GM19328 (cell line): ENCODE measurements around the gene SCRN2.

Experiments used
- ATAC-seq: cut with Tn5 transposase; IDR thresholded peaks from one replicate; pipeline ENCODE4 v1.9.1; 2021; ENCODE audit warnings: mild to moderate bottlenecking, moderate library complexity; ENCODE audit not compliant: unreplicated experiment

Gene SCRN2

DNA sequence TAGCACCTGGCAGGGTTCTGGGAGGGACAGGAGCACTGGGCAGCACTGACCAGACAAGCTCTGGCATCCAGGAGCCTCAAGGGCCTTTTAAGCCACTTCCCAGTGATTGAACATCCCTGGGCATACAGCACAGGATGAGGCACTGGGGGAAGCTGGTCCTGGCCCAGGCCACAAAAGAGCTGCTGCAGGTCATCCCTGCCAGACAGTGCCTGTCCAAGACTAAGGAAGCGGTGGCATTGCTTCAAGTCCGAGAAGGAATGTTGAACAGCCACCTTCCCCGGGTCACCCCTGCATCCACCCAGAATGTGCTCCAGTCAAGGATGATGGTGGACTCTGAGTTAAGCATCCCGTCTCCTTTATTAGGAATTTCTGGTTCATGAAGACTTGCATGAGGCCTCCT is 18.3 kb downstream of the SCRN2 start:
- no peak for ATAC-seq

DNA sequence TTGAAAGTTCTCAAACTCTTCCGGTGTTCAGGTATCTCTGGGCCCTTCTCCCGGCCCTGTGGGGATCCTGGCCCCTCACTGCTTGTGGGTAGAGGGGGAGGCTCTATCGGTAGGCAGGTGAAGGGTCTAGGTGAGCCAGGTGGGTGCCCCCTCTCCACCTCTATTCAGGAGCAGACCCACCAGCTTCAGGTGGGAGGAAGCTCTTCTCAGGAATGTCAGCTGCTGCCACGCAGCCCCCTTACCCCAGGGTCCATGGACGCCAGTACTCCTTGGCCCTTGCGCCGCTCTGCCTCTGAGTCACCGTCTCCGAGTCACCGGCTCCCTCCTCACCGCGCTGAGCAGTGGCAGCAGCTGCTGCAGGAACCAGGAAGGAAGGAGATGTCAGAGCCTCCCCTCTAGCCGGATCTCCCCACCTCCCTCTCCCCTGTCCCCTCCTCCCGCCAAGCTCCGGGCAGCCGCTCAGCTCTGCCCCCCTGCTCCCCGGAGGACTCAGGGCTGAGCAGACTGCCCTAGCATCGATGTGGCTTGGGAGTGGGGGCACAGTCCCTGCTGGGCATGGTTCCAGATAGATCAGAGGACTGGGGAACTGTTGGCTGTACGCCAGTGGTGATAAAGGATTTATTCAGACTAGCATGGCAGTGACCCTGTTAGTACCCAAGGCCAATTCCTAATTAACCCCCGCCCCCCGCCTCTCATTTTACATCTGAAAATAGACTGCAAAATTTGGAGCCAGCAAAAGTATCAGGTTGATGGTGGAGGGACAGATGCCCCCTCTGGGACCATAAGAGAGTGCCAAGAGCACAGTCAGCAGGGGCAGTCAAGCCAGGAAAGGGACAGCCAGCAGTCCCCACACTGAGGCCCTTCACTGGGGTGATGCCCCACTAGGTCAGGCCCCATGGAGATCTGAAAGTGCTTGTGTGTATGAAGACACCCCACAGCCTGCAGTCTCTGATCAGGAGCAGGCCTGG is 19.4 kb downstream of the SCRN2 start, which contains the start of gene OSBPL7:
OSBPL7 (minus strand) TSS at position 371 of the 968 bp plus-strand sequence. CDS start 1,516 bp downstream, outside the sequence.
- peak; percentile 86 for ATAC-seq

DNA sequence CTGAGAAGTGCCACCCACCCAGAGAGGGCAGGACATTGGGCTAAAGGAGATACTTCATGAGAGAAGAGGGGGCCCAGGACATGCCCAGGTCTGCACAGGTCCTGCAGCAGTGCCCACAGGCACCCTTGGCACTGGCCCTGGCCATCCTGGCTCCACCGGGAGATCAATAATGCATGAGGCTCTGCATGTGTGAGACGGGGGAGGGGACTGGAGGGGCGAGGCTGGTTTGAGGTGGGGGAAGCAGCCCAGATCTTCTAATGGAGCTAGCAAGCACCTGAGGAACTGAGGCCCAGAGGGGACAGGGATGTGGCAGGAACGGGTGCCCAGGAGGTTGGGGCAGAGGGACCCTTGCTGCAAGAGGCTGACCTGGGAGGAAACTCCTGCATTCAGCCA is 20.0 kb downstream of the SCRN2 start:
- ATAC-seq, result no peak

DNA sequence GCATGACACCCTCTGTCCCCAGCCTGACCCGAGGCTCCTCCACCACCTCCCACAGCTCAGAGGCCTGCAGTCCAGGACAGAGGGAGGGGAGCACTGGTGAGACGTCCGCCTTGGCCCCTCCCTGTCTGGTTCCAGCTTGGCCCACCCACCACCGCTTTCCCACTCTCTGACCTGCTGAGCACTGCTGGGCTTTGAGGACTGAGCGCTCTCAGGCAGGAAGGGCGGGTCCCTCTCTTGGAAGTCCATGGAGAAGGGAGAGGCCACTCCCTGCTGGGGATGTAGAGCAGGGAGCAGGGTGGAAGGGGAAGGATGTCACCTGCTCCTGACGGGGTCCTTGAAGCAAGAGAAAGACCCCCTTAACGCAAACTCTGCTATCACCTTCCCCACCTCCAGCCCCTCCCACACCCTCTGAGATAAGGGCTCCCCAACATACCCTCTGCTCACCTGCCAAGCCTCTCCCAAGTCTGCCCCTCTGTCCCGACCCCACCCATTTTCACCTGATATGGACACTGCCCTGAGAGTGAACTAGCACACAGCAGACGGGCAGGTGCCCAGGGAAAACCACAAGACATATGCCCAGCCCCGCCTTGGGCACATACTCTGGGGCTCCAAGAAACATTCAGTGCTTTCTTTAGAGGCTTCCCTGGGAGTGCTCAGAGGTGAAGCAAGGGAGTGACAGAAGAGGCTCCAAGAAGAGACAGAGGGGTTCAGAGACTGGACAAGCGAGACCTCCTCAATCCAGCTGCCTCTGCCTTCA is 20.9 kb downstream of the SCRN2 start:
- no peak for ATAC-seq

DNA sequence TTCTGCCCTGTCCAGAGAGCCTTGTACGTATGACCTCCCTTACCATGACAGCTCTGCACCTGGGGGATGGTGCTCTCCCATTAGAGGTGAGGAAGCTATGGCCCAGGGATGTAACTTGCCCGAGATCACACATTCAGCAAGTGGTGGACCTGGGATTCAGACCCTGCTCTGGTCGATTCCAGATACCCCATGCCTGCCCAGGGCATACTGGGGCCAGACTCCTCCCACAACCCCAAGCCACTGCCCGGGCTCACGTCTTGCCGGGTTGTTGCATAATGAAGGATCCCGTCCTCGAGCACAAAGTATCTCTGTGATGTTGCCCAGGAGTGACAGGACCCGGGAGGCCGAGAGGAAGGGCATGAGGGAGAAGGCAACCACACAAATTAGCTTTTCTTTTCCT is 21.6 kb downstream of the SCRN2 start:
- ATAC-seq, result no peak

DNA sequence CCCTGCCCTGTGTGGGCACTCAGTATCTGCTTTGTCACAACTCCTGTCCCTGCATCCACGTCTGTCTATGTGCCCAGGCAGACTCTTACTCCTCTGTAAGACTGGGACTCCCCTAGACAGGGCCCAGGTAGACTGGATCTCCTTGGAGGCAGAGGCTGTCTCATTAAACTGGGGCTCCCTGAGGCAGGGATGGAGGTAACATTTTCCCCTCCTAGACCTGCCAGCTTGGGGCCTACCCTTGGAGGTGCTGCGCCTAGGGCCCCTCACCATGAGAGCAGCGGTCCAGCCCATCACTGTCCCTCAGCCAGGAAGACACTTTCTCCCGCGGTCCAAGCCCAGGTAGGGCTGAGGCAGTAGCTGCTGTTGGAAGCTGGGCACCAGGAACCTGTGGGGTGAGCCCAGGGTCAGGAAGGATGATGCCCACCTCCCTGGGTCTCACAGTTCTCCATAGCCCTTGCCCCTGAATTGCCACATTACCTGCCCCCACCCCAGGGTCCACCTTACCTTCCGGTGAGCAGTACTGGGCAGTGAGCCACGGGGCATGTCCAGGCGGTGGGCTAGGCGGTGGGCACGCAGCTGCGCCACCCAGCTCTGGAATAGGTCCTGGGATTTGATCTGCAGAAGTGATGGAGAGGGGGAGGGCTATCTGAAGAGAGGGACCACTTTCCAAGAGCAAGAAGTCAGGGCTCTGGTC is 22.9 kb downstream of the SCRN2 start:
- no peak for ATAC-seq

DNA sequence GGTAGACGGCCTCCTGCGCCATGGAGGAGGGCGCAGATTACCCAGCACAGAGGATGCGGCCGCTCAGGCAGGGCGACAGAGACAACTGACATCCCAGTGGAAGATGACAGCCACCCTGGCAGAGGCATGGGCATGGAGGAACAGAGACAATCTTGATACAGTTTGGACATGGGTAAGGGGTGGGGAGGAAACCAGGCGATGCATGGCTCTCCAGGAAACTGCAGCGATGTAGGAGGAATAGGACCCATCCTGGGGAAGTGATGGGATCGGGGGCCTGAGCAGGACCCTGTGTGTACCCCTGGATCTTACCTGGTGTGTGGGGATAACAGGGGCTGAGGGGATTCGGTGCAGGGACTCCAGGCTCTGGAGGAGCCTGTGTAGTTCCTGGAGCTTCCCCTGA is 24.1 kb downstream of the SCRN2 start:
- ATAC-seq, result no peak

DNA sequence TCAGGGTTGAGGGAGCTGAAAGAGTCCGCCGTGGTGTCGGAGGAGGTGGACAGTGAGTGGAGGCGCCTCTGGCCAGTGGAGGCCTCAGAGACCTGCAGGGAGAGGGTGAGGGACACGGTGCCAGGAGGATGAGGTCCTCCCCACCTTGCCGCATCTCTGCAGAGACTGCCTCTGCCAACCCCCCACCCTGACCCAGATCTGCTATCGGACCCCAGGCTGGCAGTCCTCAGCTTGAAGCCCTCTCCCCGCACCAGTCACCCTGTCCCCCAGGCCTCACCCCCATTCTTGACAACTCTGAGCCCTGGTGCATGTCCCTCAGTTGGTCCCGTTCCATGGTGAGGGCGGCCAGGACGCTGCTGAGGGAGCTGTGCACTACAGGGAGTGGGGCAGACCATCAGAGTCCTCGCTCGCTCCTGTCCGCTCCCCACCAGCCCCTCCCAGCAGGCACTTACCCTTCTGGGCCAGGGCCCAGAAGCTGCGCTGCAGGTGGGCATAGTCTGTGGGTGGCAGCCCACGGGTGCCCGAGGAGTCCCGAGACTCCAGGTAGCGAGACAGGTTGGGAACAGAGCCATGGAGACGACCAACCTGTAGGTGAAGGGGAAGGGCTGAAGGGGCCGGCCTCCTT is 24.9 kb downstream of the SCRN2 start:
- ATAC-seq, result no peak

DNA sequence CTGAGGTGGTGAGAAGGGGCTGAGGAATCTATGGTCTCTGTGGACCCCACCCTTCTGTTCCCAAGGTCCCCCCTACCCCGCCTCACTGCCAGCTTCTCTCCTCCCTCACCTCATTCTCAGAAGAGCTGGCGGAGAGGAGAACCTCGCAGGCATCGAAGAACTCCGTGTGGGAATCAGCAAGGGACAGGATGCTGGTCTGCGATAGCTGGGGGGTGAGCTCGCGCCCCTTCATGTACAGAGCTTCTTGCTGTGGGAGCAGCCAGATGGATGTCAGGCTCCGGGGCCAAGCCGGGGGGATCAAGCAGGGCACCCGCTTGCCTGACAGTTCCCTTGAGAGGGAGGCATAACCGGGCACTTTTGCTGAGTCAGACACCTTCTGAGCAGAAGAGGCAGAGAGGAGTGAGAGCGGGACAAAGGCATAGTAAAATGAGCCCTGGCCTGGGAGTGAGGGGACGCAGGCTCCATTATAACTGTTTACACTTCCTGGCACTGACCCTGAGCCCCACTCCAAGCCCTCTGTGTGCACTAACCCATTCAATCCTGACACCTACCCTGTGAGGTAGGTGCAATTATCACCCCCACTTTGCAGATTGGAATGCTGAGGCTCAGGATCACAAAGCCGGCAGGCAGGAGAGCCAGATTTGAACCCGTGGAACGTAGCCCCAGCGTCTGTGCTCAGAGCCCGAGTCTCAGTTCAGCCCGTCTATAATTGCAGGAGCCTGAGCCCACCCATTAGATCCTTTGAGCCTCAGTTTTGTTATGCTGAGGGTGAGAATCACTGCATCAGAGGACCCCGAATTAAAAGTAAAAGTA is 25.8 kb downstream of the SCRN2 start:
- no peak for ATAC-seq

DNA sequence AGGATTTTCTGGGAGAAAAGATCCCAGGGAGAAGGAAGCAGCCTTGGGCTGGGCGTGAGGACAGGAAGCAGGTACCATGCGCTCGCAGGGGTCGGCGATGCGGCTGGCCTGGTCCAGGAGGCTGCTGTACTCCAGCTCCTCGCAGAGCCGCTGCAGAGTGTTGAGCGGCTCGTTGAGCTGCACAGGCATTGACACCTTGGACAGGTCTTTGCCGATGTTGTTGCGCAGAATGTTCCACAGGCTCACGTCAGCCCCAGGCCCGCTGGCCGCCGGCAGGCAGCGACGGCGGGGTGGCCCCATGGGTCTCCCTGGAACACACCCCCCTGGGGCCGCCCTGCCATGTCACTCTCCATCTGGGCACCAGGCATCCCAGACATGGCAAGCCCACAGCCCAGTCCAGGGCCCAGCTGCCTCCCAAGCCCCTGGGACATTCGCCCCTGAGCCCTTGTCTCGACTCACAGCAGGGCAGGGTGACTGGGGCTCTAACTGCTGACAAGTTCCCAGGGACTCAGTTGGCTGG is 27.5 kb downstream of the SCRN2 start:
- ATAC-seq, result no peak

DNA sequence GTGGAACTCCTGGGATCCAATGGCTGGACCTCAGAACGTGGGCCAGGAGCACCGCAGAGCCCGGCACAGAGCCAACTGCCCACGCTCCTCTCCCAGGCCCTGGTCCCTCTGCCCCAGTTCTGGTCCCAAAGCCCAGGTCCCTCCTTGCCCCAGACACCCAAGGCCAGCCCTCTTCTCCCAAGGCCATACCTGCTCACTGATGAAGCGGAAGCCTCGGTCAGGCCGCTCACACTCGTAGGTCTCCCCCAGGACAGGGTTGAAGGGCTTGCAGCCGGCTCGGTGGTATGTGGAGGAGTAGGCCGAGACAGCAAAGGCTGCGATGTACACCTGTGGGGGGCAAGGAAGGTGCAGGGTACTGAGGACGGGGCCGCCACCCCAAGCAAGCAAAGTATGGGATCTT is 28.0 kb downstream of the SCRN2 start:
- ATAC-seq, result no peak

DNA sequence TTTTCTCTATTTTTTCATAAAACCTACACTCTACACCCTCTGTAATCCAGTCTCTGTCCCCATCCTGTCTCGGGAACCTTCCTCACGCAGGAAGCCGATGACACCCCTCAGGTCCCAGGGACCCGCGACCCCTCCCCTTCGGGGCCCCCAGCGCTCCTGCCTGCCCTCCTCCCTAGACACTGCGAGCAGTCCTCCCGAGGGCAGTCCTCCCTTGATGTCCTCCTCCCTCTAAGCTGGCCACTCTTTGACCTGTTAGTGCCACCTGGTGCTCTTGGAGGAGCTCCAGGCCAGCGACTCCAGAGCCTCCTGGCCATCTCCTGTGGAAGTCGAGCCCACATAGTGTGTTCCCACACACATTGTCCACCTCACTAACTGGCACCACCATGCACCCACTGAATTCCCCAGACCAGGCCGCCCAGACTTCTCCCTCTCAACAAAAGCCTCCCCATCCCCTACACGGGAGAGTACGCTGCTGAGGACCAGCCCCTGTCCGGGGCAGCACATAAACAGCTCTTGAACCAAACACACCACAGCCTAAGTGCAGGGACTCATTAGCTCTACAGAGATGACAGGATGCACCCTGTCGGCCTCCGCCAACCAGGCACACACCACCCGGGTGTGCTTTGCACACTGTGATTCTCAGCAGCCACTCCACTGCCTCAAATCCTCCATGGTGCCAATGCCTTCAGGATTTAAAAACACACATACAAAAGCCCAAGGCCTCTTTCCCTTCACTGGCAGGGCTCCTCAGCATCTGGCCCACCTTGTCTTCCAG is 28.7 kb downstream of the SCRN2 start:
- no peak for ATAC-seq

DNA sequence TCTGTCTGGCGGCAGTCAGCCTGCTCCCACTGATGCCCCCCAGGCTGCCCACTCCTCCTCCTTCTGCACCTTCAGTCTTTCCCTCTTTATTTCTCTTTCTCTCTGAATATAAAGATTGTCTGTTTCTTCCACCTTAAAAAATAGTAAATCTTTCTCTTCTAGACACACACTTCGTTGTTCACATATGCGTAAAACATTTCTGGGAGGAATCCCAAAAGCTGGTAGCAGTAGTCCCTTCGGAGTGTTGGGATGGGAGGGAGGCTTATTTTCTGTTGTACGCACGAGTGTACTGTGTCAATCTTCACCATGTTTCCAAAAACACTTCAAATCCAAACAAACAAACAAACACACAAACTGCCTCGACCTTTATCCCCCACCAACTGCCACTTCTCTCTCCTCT is 29.4 kb downstream of the SCRN2 start:
- ATAC-seq, result no peak

DNA sequence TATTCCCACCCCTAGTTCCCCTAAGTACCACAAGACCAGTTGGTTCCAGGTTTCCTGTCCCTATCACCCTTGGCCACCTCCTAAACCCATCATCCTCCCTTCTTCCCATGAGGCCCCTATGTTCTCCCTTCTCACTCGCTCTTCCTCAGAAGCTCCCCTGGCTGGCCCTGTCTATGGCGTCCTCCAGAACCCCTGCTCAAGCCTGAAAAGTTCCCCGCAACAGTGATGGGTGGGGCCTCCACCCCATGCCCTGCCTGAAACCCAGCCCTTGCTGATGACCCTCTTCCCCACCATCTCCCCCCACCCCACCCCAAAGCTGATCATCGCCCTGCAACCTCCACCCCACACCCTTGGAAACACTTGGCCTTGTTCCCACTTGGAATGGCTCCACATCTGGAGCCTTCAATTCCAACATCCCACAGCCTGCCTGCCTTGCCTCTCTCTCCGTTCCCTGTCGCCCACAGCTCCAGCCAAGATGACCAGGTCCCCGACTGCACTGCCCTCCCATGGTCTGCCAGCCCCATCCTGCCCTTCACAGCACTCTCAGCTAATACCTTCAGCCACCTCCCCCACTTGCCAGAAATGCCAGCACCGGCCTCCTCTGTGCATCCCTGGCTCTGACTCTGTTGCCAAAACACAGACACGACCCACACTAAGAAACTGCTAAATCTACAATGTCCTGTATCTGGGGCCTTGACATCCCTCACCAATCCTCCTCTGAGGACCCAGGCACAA is 30.0 kb downstream of the SCRN2 start:
- no peak for ATAC-seq

DNA sequence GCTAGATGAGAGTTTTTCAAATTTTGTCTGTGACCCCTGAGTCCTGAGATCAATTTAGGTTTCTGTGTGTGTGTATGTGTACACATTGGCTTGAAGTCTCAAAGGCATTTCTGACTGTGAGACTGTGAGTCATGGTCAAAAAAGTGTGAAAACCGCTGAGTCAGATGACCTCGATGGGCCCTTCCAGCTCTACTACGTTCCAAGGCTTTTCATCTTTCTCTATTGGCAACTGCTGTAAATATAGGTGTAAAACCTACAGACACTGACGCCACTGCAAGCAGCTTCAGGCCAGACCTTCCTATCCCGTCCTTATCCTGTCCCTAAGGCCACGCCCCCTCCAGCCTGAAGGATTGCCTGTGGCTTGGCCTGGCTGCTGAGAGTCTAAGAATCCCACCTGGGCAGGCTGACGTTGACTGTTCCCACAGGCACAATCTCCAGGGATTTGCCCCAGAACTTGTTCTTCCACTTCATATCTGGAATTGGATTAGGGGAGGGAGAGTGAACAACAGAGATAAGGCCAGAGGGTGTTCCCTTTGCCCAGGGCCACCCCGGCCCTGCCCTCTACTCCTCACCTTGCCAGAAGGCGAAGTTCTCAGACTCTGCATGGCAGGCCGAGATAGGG is 30.8 kb downstream of the SCRN2 start:
- no peak for ATAC-seq

DNA sequence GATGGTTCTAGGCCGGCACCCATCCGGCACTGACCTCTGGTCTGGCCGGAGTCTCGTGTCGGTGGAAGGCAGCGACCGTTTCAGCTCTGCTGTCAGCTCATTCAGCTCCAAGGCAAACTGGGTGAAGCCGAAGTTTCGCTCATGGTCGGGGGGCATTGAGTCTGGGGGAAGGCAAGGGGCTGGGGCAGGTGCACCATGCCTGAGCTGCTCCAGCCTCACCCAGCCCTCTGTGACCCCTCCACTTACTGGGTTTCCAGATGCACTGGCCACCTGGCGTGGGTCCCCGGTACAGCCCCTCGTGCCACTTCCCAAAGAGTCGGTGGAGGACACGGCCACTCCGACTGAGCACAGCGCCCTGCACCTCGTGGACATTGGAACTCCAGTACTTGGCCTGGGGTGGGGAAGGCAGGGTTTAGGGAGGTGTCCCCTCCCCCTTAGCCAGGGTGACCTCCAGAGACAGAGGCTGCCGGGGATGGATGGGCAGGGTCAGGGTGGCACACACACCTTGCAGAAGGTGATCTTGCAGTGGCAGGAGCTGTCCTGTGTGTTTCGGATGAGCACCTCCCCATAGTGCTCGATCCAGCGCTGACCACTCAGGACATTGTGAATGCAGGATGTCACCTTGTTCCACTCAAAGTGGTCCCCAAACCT is 32.1 kb downstream of the SCRN2 start:
- no peak for ATAC-seq

DNA sequence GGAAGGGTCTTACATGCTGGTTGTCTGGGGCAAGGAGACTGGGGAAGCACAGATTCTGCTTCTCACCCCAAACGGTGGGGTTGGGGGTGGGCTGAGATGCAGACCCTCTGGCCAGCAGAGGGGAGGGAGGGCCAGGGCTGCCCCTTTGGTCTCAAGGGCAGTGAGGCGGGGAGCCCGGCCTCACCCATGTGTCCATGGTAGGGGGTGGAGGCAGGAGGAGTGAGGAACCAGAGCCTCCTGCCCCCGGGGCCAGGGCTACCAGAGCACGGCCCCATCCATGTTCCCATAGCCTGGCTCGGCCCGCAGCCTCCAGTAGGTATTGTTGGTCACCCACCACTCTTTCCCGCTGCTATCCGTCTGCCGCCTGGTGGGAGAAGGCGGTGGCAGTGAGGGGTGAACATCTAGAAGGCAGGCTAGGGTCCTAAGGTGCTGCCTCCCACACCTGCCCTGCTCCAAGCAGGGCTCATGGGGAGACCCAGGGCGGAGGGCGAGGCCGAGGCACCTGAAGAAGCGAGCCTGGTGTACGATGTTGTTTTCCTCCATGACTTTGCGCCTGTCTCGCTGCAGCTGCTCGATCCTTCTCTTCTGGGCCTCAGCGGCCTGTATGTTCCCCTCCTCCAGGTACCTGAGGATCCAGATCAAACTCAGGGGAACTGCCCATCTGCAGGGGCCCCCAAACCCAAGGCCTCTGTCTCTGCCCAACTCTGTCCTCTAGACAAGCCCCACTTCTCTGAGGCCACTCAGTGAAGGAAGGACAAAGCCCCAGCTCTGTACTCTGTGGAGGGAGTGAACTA is 32.8 kb downstream of the SCRN2 start:
- ATAC-seq, result no peak
